GM19239 (cell line): ENCODE measurements around the gene CXCR3.
"Not testable (repeated sequence)": the region's sequence is repeated elsewhere in the genome, so short reads cannot be mapped to it uniquely, and the experiment has no call there.

ENCODE experiments used
- DNase-seq: peaks from one replicate; pipeline ENCODE4 v3.0.0; 2011; ENCODE audit warnings: low spot score; ENCODE audit not compliant: insufficient read length
- FAIRE-seq: peaks from 2 replicates; lab custom pipeline; 2011; peaks lifted over from hg19 to GRCh38; lab: Jason Lieb, UNC

CXCR3 gene

DNA sequence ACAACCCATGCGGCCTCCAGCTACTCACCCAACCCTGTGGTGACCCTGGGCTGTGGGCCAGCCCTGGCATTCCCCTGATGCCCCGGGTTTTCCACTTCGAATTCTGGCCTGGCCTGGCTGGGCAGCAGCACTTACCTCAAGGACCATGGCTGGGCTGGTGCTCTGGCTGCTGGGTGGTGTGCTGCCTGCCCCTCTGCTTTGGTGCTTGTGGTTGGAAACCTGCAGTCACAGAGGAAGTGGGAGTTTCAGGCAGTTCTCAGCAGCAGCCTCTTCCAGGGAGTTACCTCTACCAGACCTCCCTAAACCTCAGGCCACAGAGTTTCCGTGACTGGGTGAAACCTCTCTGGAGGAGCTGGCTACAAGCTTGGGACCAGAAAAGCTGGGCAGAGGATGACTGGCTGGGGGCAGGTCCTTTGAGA is at the start of gene CXCR3:
CXCR3 (minus strand) TSS at position 209 of the 419 bp plus-strand sequence; CDS start at position 147, 62 bp downstream.
- FAIRE-seq (peak; percentile 99), DNase-seq (peak; percentile 36)

DNA sequence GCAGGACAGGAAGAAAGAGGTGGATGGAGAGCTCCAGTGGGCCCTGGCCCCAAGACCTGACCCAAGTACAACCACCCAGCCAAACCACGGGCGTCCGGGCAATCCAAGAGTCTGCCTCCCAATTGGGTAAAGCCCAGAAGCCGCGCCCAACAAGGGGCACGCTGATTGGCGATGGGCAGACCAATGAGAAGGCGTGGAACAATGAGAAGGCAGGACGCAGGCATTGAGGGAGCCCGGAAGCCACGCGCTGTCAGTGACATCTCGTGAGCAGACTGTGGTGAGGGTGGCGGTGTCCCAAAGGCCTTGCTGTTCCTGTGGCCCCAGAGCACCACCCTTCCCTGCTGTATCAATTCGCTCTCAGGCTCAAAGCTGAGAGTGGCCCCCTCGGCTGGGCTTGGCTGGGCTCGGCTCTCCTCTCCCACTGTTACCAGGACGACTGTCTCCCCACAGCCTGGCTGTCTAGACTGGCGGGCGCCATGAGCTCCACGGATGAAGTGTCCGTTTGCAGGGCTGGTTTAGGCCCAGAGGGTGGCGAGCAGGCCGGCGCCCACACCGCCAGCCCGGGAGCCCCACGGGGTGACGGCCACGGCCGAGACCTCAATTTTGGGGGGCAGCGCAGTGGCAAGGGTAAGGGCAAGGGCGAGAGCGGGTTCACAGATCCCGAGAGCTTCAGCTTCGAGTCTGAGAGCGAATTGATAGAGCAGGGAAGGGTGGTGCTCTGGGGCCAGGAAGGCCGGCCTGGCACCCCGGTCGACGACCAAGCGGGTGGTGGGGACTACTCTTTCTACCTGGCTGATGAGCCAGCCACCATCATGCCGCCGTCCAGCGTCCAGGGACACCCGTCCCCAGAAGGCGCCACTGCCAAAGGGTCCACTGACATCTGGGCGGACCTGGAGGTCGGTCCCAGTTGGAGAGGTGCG is 49.3 kb upstream of the CXCR3 start, which contains the start of gene LOC101059915:
LOC101059915 (plus strand) TSS at position 219 of the 920 bp plus-strand sequence.
- no peak for FAIRE-seq
- DNase-seq, result no peak

DNA sequence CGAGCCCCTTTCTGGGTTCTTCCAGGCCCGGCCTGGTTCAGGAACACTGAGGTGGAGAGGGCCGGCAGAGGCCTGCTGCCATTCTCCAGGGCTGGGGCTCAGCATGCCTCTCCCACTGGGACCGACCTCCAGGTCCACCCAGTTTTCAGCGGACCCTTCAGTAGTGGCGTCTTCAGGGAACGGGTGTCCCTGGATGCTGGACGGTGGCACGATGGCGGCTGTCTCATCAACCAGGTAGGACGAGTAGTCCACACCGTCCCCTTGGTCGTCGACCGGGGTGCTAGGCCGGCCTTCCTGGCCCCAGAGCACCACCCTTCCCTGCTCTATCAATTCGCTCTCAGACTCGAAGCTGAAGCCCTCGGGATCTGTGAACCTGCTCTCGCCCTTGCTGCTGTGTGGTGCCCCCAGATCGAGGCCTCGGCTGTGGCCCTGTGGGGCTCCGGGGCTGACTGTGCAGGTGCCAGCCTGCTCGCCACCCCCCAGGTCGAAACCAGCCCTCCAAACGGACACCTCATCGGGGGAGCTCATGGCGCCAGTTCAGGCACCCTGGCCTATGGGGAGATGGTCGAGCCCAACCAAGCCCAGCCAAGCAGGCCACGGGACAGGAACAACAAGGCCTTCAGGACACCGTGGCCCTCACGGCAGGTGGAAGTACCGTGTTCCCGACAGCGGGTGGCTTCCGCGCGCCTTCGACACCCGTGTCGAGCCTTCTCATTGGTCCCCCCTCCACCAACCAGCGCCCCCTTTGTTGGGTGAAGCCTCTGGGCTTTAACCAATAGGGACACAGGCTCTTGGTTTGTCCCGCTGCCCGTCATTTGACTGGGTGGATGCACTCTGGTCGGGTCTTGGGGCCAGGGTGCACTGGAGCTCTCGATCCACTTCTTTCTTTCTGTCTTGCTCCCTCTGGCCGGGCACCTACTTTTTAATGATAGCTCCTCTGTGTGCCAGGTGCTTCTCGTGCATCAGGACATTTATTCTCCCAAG is 48.2 kb upstream of the CXCR3 start:
- FAIRE-seq, result no peak
- no peak for DNase-seq

DNA sequence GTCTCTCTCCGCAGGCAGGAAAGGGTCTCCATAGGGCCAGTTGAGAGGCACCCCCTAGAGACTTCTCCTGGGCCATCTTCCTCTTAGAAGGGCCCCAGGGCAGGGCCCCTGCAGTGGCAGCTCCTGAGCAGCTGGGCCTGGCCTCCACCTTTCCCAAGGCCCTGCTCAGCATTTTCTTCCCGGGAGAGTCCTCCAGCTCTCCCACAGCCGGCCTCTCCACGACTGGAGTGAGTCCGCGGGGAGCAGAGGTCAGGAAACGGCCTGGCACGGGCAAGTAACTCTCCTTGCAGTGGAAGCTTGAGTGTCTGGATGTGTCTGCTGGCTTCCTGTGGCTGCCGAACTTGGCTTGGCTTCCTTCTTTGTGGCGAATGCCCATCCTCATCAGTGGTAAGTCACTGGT is 47.4 kb upstream of the CXCR3 start:
- no peak for FAIRE-seq

DNA sequence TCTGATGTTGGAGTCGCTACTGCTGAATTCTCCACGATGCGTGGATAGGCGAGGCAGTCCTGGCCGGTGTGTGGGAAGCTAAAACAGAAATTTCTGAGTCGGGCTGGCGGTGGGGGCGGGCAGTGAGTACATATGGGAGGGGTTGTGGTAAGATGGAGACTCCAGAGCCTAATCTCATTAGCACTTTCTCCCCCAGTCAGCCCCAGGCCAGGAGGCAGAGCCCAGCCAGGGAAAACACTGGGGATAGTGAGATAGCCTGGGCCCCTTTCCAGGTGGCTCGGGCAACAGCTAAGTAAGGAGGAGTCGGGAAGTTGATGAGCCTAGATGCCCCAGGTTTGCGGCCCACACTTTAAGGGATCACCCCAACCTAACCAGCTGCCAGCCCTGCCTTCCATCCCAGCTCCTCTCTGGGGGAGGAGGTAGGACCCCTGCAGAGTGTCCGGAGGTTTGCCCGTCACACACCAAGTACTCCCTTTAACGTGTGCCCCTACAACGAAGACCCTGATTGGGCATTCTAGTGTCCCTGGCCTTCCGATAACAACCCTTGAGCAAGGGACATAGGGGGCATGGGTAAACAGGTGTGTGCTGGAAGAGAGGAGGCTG is 46.7 kb upstream of the CXCR3 start:
- DNase-seq, result no peak
- no peak for FAIRE-seq

More for the DNA sequence above, 47.4 kb upstream of the CXCR3 start:
- DNase-seq, result no peak

DNA sequence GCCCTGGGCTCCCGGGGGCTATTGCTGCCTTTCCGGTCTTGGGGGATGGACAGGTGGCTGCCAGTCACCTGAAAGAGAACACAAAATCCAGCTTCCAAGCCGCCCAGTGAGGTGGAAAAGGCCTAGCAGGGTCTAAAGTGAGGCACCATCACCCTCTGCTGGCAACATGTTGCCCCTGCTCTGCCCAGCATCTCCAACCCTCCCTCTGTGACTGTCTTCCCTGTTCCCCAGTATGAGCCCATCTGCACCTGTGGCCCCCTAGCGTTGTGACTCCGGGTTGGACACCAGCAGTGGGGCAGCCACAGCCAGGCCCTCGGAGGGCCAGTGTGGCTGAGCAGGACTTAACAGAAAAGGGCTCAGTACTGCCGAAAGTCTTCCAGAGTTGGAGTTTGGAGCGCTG is 45.9 kb upstream of the CXCR3 start:
- peak; percentile 83 for FAIRE-seq

DNA sequence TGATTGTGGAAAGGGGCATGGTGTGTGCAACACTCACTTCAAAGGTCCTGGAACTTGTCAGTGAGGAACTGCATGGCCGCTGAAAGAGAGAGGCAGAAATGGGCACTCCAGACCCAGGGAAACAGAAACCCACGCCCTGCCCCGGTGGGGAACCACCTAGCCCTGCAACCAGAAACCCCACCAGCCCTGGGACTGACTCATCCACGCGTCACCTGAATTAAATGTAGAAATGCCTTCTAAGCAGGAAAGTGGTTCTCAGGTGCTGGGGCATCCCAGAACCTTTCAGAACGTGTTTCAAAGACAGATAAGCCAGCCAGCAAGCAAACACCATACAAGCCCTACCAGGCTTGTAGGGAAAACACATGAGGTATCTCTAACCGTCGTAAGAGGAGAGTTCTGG is 44.9 kb upstream of the CXCR3 start:
- peak; percentile 74 for FAIRE-seq

More for the DNA sequence above, 45.9 kb upstream of the CXCR3 start:
- not testable (repeated sequence) for DNase-seq

DNA sequence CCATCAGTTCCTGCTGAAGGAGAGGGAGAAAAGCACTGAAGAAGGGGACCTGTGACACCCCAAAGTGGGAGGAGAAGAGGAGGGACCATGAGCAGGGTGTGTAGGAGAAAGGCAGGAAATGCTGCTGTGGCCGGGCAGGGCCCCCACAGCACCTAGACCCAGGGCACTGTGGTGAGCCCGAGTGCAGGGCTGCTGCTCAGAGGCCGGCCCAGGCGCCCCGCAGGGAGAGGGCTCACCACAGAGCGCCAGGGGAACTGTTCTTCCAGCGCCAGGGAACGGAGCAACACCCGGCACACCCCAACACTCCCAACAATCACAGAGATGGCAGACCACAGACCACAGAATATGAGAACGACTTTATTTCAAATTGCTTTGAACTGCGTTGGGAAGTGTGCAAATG is 44.3 kb upstream of the CXCR3 start:
- FAIRE-seq, result peak; percentile 39
- DNase-seq, result not testable (repeated sequence)

More for the DNA sequence above, 44.9 kb upstream of the CXCR3 start:
- not testable (repeated sequence) for DNase-seq

DNA sequence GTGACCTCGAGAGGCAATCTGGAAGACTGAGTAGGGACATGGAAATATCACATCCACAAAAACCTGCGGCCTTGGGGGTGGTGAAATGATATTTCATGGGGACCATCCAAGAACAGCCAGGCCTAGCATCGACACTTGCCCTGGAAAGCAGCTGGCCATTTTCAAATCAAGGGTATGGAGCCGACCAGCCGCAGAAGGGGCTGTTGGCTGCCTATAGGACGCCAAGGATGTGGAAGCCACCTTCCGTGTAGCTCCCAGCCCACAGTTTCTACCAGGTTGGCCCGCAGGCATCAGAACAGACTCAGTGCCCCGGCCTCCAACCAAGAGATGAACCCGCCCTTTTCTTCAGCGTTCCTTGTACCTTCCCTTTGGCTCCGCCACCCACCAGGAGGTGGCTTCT is 43.6 kb upstream of the CXCR3 start:
- DNase-seq (no peak), FAIRE-seq (no peak)

DNA sequence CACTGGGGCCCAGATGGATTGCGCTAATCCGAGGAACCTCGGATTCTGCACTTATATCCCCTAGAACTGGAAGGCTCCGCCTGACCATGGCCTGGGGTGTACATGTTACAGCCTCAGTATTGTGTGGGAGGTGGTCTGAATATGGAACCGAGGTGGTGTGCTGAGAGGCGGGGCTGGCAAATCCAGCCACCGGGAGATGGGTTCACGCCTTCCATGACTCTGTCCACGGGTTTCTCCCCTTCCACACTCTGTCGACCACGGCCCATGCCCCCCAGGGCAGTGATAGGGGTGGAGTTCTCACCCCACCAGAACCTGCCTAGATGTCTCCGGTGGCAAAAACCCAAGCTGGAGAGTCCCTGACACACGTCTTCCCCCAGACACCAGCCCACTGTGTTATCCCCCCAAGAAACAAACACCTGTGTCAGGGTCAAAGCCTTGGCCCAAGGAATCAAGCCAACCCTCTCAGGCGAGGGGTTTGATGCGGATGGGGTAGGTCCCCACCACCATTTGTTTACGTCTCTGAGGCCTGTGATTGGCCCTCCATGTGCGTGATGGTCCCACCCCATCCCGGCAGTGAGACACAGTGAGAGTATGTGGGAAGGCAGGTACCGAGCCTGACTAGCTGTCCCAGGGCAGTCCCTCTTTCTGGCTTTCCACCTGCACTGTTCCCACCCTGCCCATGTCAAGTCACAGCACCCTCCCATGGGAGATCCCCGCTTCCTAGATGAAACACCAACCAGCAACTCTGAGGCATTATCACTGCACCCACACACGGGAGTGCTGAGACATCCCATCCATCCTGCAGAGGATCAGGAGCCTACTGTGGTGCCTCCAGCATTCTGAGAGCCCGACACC is 42.5 kb upstream of the CXCR3 start:
- FAIRE-seq (no peak), DNase-seq (no peak)

DNA sequence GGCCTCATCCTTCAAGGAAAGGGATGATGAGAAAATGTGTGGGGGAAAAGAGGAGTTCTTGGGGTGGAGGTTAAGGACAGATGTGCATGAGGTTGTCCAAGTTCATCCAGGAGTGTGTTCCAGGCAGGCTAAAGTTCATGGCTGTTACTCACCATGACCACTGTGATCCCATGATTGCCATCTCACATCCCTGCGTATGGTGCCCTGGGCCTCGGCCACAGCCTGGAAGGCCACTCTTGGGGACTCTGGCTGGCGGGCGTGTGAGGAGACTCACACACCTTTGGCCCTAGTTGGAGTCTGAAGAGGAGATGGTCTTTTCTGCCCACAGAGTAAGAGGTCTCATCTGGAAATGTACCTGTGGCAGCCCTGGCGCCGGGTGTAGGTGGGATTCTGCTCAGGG is 41.6 kb upstream of the CXCR3 start:
- FAIRE-seq, result no peak
- no peak for DNase-seq

DNA sequence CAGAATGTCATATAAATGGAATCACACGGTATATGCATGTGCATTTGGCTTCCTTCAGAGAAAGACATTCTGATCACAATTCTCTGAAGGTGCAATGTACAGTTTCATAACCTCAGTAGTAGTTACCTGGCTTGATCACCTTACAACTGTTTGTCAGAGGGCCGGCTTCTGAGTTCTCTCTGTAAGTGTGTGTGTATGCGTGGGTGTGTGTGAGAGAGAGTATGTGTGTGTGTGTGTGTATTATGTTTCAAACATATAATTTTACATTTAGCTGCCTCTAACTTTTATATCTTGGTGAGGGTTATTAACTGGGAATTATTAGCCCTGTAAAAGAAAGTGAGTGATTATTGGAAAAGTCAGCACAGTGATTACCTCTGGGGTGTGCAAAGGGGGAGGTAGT is 41.0 kb upstream of the CXCR3 start:
- no peak for DNase-seq
- FAIRE-seq, result no peak

DNA sequence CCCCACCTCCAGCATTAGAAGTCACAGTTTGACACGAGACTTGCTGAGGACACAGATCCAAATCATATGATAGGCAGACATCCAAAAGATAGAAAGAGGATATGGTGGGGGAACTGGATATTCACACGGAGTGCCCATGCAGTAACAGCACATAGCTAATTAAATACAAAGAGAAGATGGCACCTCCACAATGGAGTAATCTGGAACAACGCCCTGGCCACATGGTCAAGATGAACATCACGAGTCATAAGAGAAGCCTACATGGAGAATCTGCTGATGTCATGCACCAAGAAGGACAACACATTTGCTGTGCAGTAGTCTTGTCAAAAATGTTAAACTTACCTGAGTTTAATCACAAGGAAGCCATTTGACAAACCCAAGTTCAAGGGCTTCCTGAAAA is 39.0 kb upstream of the CXCR3 start:
- no peak for FAIRE-seq

DNA sequence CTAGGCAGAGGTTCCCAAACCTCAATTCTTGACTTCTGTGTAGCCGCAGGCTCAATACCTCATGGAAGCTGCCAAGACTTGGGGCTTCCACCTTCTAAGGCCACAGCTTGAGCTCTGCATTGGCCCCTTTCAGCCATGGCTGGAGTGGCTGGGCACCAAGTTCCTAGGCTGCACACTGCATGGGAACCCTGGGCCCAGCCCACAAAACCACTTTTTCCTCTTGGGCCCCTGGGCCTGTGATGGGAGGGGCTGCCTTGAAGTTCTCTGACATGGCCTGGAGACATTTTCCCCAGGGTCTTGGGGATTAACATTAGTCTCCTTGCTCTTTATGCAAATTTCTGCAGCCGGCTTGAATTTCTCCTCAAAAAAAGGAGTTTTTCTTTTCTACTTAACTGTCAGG is 35.0 kb upstream of the CXCR3 start:
- FAIRE-seq (no peak), DNase-seq (no peak)

More for the DNA sequence above, 39.0 kb upstream of the CXCR3 start:
- DNase-seq, result no peak

DNA sequence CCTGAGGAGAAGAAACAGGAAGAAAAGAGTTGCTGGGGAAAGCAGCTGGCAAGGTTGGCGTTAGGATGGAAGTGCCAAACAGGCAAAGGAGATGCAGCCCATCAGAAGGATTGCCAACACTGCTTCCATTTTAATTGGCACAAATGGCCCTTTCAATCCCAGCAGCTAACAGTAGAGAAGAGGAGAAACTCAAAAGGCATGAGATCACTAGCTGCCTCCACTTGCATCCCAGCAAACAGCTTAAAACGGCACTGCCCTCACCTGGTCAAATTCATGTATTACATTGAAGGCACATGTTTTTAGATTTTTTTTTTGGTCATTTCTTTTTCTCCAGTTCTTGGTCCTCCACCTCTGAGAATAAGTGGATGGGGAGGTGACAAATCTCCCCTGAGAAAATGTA is 34.1 kb upstream of the CXCR3 start:
- peak; percentile 98 for FAIRE-seq
- no peak for DNase-seq

DNA sequence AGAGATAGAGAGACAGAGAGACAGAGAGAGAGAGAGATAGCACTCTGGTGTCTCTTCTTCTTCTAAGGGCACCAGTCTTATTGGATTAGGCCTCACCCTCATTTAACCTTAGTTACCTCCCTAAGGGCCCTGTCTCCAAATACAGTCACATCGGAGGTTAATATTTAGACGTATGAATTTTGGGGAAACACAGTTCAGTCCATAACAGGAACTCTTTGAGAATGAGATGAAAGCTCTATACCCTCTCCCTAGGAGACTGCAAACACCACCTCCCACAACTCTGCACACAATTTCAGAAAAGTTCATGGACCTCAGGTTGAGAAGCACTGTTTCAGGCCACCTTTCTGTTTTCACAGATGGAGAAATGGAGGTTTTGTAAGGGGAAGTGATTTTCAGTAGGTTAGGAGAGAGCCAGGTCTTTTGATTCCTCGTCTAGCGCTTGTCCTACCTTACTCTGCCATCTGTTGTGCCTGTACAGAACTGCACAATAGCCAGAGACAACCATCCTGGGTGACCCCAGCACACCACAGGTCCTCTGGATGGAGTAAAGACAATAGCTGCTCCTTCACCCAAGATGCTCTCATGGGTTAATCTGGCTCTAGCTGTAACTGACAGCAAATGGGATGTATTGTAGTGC is 32.1 kb upstream of the CXCR3 start:
- FAIRE-seq (peak; percentile 98), DNase-seq (no peak)

DNA sequence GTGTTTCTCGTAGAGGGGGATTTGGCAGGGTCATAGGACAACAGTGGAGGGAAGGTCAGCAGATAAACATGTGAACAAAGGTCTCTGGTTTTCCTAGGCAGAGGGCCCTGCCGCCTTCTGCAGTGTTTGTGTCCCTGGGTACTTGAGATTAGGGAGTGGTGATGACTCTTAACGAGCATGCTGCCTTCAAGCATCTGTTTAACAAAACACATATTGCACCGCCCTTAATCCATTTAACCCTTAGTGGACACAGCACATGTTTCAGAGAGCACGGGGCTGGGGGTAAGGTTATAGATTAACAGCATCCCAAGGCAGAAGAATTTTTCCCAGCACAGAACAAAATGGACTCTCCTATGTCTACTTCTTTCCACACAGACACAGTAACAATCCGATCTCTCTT is 26.1 kb upstream of the CXCR3 start:
- FAIRE-seq, DNase-seq: not testable (repeated sequence)

DNA sequence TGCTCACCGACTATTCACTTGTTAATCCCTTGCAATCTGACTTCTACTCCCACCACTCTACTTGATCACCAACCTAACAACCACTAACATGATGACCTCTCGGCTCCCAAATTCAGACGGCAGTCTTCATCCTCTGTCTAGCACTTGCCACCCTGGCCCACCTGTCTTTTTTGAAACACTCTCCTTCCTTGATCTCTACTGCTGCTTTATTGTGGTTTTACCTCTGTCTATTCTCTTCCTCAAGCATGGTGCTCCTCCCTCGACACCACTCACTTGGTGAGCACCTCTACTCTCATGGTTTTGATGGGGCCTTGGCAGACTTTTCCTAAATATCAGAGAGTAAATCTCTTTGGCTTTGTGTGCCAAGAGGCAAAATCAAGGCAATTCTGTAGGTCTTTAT is 21.7 kb upstream of the CXCR3 start:
- no peak for DNase-seq
- peak; percentile 66 for FAIRE-seq

DNA sequence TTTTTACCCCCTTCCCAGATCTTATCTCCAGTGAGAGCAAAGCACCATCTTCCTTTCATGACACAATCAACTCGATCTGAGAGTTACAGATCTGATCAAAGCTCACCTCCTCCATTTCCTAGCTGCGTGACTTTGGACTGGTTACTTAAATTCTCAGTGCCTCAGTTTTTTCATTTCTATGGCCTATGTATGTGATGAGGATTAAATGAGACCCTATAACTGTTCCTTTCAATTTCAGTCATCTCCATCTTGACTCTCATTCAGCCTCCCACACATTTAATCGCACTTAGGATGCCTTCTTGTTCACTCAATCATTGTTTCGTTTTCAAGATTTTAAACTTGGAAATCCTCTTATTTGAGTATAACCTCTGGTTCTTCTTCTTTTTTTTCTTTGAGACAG is 20.1 kb upstream of the CXCR3 start:
- FAIRE-seq, result no peak
- DNase-seq, result no peak
